Activated naive CD4-positive, alpha-beta T cell treated with anti-CD3 and anti-CD28 coated beads, Interleukin-2, amount 50 U/mL, for 72 hours (primary cell): ENCODE results near the gene IRF4. TPM values are rescaled to one million over a fixed set of nuclear protein-coding genes. Genes with fewer than 3 reads are reported as not detected.

Source experiments
- ATAC-seq, 2 donors: fragments of 150-1000 bp; cut with Tn5 transposase; 2 replicates each; pipeline ENCODE4 v1.10.0; 2021; ENCODE audit warnings: mild to moderate bottlenecking in 2 of 2, moderate library complexity in 2 of 2
- DNase-seq, 2 donors: peaks; one replicate each; pipeline ENCODE4 v3.0.0; 2021 to 2022; ENCODE audit warnings: low spot score in 2 of 2
- H3K27ac Mint-ChIP-seq, 2 donors: one replicate each; pipeline ENCODE4 v1.8.0; 2022; ENCODE audit warnings: mild to moderate bottlenecking in 2 of 2, mixed read lengths in 2 of 2
- H3K36me3 Mint-ChIP-seq, 2 donors: one replicate each; pipeline ENCODE4 v1.8.0; 2022; ENCODE audit warnings: mixed read lengths in 2 of 2
- H3K9me3 Mint-ChIP-seq, 2 donors: one replicate each; pipeline ENCODE4 v1.8.0; 2022; ENCODE audit warnings: mixed read lengths in 2 of 2
- total RNA-seq, 2 donors: library from RNA; stranded (reverse); gene quantifications; one replicate each; pipeline ENCODE4 v1.2.3, GENCODE V29; 2022

The IRF4 gene
- 100 to 1,000 TPM; 334 to 809 TPM for total RNA-seq

DNA sequence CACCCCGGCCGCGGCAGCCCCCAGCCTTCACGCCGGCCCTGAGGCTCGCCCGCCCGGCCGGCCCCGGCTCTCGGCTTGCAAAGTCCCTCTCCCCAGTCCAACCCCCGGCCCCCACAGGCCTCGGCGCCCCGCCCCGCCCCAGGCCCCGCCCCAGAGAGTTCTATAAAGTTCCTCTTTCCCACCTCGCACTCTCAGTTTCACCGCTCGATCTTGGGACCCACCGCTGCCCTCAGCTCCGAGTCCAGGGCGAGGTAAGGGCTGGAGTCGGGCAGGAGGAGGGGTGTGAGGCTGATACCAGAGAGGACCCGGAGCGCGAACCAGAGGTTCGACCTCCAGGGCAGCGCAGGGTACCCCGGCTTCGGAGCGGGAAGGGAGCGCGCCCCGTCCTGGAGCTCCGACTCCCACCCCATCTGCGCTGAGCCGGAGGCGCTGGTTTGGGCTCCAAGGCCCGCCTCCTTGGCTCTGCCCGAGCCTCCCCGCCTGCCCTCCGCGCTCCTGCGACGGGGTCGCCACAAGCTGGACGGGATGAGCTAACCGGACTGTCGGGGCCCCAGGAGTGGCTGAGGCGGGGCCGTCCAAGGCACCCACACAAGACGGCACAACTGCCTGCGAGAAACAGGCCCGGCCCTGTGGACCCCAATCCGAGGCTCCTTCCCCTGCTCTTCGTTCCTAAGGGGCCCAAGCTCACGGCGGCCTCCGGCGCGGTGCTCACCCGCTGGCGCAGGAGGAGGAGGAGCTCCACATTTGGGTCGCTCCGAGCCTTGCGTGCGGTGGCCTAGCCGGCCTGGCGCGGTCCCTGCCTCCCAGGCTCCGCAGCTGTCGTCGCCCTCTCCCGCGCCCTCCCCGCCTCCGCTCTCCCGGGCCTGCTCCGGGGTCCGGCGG lies at the start of gene IRF4:
IRF4 (plus strand) TSS at position 194 of the 882 bp plus-strand sequence. CDS start 1,401 bp downstream, outside the sequence.
- peak; percentile 52 to 55 for ATAC-seq
- Mint-ChIP-seq H3K36me3 (peaks cover 37 to 39% of the 10 kb centered on the region in 2 donors), H3K9me3 (peaks cover 0 to 5% of the 10 kb centered on the region in 2 donors), H3K27ac (peak within 1 kb of the TSS; percentile 99)
- peak; percentile 81 to 82 for DNase-seq

DNA sequence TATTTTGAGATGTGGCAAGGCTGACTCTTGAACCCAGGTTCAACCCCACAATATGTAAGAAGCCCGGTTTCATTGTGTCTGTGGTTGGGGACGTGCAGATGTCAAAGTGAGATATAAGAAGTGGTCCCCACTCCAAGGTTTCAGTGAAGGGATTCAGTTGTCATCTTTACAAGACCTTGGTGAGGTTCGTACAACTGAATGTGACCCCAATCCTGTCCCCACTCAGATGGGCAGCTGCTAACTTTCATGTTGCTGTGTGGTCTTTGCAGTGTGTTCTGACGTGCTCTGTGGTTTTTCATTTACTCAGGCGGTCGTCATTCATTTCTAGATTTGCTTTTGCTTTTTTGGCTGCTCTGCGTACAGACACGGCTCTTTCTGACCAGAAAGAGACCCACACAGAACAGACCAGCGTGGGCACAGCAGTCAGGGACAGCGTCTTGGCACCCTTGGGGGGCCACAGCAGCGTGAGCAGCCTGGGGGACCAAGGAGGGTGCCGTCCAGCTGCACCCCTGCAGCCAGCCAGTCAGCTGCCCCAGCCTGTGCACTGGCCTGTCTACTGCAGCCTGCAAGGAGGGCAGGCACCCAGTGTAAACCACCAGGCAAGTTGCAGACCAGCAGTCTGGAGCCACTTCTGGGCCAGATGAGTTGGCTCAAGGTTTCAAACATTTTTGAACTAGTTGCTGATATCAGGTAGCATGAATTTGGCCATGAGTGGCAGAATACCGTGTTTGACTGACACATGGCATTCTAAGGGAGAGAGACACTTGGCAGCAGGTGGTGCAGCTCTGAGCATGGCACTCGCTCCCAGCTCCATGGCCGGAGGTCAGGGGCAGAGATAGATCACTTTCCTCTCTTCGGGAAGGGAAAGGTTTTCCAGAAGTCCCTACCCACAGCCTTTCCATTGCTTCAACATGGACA lies 49.4 kb upstream of the IRF4 start:
- Mint-ChIP-seq H3K36me3 (peaks cover 0 to 6% of the 10 kb centered on the region in 2 donors), H3K27ac (no peak overlapping the region), H3K9me3 (no peaks in the 10 kb centered on the region)
- ATAC-seq (no peak), DNase-seq (no peak)

DNA sequence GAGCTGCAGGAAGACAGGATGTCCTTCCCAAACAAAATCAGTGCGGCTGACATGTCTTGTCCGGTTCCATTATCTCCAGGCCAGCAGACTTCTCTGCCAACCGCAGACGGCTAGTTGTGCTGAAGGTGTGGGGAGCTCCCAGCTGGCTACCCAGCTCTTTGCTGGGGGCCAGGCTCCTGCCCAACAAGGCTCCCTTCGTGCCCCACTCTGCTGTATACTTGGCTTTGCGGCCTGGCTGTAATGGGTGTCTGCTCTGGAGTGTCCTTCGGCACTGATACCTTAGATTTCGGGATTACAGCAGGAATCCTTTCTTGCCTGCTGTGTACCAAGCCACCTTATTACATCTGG lies 48.7 kb upstream of the IRF4 start:
- Mint-ChIP-seq H3K9me3 (no peaks in the 10 kb centered on the region), H3K27ac (no peak overlapping the region), H3K36me3 (peaks cover 0 to 6% of the 10 kb centered on the region in 2 donors)
- DNase-seq (no peak), ATAC-seq (no peak)

DNA sequence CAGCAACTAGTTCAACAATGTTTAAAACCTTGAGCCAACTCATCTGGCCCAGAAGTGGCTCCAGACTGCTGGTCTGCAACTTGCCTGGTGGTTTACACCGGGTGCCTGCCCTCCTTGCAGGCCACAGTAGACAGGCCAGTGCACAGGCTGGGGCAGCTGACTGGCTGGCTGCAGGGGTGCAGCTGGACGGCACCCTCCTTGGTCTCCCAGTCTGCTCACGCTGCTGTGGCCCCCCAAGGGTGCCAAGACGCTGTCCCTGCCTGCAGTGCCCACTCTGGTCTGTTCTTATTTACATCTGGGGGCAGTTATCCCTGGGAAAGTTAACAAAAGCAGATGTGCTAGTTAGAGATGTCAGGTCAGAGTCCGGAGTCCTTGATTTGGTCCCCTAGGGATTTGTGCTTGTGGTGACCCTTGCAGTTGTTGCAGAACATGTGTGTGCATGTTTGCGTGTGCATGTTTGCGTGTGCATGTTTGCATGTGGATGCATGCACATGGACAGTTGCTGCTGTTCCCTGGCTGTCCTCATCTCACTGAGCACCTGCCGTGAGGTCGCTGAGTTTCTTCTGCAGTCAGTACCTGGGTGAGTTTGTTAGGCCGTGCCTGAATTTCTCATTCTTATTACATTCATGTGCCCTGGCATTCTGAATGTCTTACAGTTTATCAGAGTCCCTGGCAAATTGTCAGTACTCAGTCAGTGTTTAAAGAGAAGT lies 48.2 kb upstream of the IRF4 start:
- peaks cover 0 to 6% of the 10 kb centered on the region in 2 donors for H3K36me3 Mint-ChIP-seq
- no peak overlapping the region for H3K27ac Mint-ChIP-seq
- ATAC-seq (no peak), DNase-seq (no peak)
- H3K9me3 Mint-ChIP-seq, result no peaks in the 10 kb centered on the region

DNA sequence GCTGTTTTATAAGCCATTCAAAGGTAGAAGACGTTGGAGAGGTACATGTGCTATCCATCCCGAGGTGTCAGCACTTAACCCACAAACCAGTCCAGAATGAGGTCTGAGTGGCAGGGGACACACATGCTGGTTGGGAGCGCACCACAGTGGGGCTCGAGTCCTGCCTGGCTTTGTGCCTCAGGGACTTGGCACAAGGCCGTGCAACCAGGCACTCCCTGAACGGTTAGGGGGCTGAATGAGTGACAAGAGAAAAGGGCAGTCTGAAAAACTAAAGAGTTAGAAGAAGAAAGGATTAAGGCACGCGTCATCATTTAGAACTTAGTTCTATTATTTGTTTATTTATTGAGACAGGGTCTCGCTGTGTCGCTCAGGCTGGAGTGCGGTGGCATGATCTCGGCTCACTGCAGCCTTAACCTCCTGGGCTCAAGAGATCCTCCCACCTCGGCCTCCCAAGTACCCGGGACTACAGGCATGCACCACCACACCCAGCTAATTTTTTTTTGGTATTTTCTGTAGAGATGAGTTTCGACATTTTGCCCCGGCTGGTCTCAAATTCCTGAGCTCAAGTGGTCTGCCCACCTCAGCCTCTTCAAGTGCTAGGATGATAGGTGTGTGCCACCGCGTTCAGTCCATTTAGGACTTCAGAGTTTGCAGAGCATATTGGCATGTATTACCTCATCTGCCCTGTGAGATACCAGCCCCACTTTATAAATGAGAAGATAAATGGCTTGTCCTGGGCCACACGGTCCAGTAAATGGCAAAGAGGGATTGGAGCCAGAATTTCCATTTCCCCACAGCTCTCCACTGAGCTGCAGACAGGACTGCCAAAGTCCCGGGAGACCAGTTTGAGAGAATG lies 47.4 kb upstream of the IRF4 start:
- Mint-ChIP-seq H3K27ac (no peak overlapping the region), H3K9me3 (no peaks in the 10 kb centered on the region), H3K36me3 (peaks cover 0 to 6% of the 10 kb centered on the region in 2 donors)
- ATAC-seq (no peak), DNase-seq (no peak)

DNA sequence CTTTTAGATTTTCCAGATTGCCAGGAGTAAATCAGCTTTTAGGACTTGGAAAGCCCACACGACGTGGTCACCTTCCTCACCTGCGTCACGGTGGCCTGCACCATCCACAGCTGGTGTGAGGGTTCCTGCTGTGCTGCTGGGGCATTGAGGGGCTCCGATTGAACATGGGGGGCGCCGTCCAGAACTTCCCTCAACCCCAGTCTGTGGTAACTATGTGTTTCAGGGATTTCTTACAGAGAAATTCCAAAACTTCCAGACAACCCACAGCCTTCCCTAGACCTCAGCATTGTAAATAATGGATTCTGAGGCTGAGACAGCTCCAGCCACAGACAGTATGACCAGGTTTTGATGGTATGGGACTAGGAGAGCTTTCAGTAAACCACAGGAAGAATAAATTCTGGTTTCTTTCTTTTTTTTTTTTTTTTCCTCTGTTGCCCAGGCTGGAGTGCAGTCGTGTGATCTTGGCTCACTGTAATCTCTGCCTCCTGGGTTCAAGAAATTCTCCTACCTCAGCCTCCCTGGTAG lies 46.7 kb upstream of the IRF4 start:
- no peak for DNase-seq
- Mint-ChIP-seq H3K9me3 (no peaks in the 10 kb centered on the region), H3K27ac (no peak overlapping the region), H3K36me3 (peaks cover 0 to 6% of the 10 kb centered on the region in 2 donors)
- no peak for ATAC-seq

DNA sequence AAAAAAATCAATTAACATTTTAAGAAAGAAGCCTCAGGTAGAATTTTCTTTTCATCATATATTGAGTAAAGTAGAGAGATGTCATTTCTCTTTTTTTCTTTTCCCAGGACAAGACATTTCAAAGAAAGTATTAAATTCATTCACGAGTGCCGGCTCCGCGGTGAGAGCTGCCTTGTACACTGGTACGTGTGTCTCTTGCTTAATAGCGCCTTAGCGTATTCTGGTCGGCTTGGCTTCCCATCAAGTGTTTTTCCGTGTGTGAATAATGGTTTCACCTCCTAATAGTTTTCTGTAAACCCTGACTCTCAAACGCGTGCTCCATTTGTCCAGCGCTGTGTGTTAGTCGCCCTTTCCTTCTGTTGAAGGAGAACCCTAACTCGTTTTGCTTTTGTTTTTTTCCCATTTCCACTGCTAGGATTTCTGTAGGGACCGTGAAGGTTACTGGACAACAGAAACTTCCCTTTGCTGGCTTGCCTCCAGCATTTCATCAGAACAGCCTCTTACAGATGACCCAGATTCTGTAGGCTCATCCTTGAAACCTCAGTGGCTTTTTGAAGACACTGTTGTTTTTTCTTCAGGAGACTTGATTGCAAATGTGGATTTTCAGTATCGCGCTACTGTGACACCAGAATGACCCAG lies 45.7 kb upstream of the IRF4 start:
- Mint-ChIP-seq H3K27ac (no peak overlapping the region), H3K9me3 (no peaks in the 10 kb centered on the region)
- ATAC-seq, result no peak

DNA sequence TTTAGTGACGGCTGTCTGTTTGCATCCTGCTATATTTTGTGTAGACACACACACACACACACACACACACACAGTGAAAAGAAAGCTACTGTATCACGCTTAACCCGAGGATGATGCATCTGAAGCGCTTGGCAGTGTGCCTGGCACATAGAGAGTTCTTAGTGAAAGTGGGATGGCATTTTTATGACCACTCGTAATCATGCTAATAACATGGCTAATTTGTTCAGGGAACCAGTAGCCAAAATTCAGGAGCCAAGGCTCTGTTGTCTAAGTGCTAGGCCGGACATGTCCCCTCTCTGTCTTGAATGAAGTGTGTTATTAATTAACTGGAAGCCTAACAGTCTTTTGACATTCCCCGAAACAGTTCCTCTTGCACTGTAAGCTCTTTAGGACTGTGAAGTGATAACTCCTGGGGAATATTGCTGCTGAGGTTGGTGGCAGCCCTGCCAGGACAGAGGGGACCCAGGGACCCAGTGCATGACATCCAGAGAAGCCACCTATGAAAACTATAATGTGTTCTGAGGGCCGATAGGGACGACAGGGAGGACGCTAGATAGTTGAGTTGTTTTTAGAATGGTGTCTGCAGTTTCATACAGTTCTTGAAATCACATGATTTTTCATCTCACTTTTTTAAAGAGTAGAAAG lies 45.0 kb upstream of the IRF4 start:
- no peaks in the 10 kb centered on the region for H3K9me3 Mint-ChIP-seq
- H3K36me3 Mint-ChIP-seq, result peaks cover 0 to 3% of the 10 kb centered on the region in 2 donors
- H3K27ac Mint-ChIP-seq, result no peak overlapping the region
- DNase-seq (no peak), ATAC-seq (no peak)

More for the DNA sequence above, 45.7 kb upstream of the IRF4 start:
- peaks cover 0 to 6% of the 10 kb centered on the region in 2 donors for H3K36me3 Mint-ChIP-seq
- DNase-seq, result no peak

DNA sequence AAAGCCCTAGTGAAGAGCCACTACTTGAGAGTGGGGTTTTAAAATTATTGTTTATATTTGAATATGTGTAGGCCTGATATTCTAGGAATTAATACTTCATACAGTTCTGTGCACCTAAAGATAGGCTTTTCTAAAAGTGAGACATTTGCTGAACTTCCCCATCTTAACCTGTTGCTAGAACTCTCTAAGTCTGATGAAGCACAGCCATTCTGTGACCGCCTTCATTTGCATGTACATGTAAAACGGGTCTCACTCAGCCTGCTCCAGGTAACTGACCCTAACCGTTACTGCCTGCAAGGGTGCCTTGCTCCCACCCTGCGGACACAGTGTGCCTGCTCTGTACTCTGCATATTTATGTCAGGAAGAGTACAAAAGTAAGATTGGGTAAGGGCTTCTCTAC lies 44.3 kb upstream of the IRF4 start:
- Mint-ChIP-seq H3K9me3 (no peaks in the 10 kb centered on the region), H3K36me3 (no peaks in the 10 kb centered on the region), H3K27ac (no peak overlapping the region)
- DNase-seq (no peak), ATAC-seq (no peak)

DNA sequence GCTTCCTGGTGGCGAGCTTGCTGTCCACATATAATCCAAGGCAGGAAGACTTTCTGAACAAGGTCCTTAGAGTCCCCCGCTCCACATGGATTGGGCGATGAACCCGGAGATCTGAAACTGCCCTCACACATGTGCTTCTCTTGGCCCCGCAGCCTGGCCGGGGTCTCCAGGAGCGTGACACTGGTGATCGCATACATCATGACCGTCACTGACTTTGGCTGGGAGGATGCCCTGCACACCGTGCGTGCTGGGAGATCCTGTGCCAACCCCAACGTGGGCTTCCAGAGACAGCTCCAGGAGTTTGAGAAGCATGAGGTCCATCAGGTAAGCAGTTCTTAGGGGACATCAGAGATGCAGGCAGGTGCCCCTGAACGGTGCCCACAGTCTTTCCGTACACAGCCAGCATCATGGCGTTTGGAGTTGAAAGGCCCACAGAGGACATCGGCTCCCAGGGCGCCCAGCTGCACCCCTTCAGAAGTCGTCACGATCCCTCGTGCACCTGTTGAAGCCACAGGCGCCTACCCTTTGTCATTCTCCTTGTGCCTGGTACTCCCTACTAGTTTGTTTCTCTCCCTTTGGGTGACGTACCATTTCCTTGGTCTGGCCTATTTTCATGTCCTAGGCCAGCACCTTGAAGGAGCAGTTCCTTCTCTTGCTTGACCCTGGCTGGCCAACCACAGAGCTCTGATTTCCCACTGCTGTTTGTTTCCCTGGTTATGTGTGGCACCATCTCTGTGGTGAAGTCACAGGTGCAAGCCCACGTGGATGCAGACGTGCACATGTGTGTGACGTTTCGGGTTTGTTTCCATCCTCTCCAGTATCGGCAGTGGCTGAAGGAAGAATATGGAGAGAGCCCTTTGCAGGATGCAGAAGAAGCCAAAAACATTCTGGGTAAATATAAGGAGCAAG lies 43.3 kb upstream of the IRF4 start:
- Mint-ChIP-seq H3K9me3 (no peaks in the 10 kb centered on the region), H3K27ac (no peak overlapping the region), H3K36me3 (no peaks in the 10 kb centered on the region)
- ATAC-seq, result no peak
- no peak for DNase-seq

DNA sequence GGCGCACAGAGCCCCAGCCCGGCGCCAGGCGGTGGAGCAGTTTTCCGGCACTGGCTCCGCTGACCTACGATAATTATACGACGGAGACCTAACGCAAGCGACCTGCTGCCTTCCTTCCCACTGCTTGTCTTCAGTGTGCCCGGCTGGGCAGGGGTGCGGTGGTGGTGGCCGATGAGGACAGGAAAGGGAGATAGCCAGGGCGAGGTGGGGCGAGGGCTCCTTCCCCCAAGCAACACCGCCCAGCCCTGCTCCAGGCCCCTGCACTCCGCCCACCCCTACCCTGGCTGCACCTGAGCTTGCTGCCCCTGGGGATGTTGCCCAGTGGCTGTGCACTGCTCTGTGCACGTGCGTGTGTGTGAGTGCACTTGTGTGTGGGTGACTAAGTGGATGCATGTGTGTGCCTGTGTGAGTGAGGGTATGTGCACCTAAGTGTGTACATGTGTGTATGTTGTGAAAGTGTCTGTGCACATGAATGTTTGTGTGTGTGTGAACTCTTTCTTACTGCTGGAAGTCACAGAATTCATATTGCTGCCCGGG lies 42.6 kb upstream of the IRF4 start:
- Mint-ChIP-seq H3K9me3 (no peaks in the 10 kb centered on the region), H3K36me3 (no peaks in the 10 kb centered on the region), H3K27ac (no peak overlapping the region)
- DNase-seq (no peak), ATAC-seq (no peak)

DNA sequence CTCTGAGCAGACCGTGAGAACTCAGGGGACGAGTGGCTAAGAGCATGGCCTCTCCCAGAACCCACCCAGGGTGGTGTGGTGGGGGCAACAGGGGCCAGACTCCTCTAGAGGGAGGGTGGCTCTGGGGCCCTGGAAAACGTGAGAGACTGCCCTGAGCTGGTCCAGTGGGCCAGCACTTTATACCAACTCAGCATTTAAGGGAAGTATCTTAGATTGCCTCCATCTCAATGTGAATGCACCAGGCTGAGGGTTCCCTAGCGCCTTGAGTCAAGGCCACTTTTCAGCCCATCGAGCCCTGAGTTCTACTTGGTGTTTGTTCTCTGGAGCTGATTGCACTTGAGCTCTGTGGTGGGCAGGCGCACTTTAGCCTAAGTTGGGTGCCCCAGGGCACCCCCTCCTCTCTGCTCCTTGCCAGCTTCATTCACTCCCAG lies 42.0 kb upstream of the IRF4 start:
- ATAC-seq, result no peak
- no peak overlapping the region for H3K27ac Mint-ChIP-seq
- H3K9me3 Mint-ChIP-seq, result no peaks in the 10 kb centered on the region
- no peaks in the 10 kb centered on the region for H3K36me3 Mint-ChIP-seq
- DNase-seq, result no peak

DNA sequence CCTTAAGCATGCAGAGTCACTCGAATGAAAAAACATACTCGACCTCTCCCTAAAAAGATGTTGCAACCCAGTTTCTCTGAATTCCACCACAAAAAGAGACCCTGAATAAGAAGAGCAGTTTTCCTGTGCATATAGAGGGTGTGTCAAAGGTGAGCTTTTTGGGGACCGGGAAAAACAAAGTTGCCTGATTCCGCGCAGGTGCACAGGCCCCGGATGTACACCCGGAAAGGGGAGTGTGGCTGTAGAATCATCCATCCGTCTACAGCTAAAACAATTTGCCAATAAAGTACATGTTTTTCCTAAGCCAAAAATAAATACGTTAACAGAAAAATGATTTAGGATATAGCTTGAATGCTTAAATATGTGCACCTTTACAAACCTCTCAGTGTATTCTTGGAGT lies 41.2 kb upstream of the IRF4 start:
- ATAC-seq, result no peak
- Mint-ChIP-seq H3K36me3 (no peaks in the 10 kb centered on the region), H3K9me3 (no peaks in the 10 kb centered on the region), H3K27ac (no peak overlapping the region)
- DNase-seq, result no peak
